C4-2B (cell line): ENCODE data around the gene ADGRB3.

Experiments
- CTCF ChIP-seq: fragments of 450-650 bp; conservative IDR thresholded peaks from 2 replicates; pipeline ENCODE4 v1.5.1; 2017; ENCODE audit warnings: mild to moderate bottlenecking
- ZFX ChIP-seq: fragments of 450-650 bp; IDR thresholded peaks from 2 replicates; pipeline ENCODE4 v1.6.1; 2017

DNA sequence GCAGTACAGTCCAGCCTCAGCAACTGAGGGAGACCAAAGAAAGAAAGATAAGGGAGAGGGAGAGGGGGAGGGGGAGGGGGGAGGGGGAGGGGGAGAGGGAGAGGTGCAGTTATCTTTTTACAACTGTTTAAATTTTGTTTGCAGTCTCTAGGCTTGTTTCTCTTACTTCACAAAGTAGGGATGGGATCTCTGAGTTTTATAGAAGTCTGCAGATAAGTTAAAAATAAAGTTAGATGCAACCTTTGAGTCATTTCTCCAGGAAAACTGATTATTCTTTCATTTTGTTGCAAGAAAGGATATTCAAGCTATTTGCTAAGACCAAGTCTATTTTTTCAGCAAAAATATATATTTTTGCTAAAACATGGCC, 487.3 kb downstream of the ADGRB3 start:
- TF ChIP-seq CTCF = no peak
- no peak for TF ChIP-seq ZFX
